A673 (cell line): ENCODE data around the gene TMEM88. TPM values are rescaled to one million over a fixed set of nuclear protein-coding genes. Genes with fewer than 3 reads are reported as not detected.

Source experiments
- BruUV-seq: library from RNA; stranded (reverse); fragments of 400-500 nt; replicated peaks from 2 replicates; lab custom pipeline; 2021; lab: Mats Ljungman, UMichigan
- CTCF ChIA-PET: fragments of 300-600 bp; sonication (Branson Sonifier 250); formaldehyde crosslinking; loops from one replicate; lab custom pipeline; 2022; ENCODE audit warnings: antibody characterized with exemption; lab: Charles Lee
- POLR2A ChIA-PET: fragments of 300-600 bp; sonication (Branson Sonifier 250); formaldehyde crosslinking; loops from one replicate; lab custom pipeline; 2022; ENCODE audit warnings: antibody characterized with exemption; ENCODE audit not compliant: low non-redundant PET; lab: Charles Lee
- DNase-seq: peaks from one replicate; pipeline ENCODE4 v3.0.0-alpha.2; 2015; ENCODE audit warnings: low spot score
- H3K27ac ChIP-seq: fragments of 200-600 bp; sonication (generic); 2 replicates; pipeline ENCODE4 v1.5.1; 2016; ENCODE audit warnings: mixed run types, low read depth, mild to moderate bottlenecking, mixed read lengths, antibody characterized with exemption, low read length; ENCODE audit not compliant: poor library complexity, severe bottlenecking
- H3K27me3 ChIP-seq: fragments of 200-600 bp; sonication (generic); replicated peaks from 2 replicates; pipeline ENCODE4 v1.6.1; 2017; ENCODE audit warnings: mixed run types, low read depth, mild to moderate bottlenecking, mixed read lengths, antibody characterized with exemption, low read length; ENCODE audit not compliant: insufficient read depth, poor library complexity
- H3K36me3 ChIP-seq: fragments of 200-600 bp; sonication (generic); 2 replicates; pipeline ENCODE4 v1.6.1; 2016; ENCODE audit warnings: mixed run types, mild to moderate bottlenecking, mixed read lengths, antibody characterized with exemption, low read length; ENCODE audit not compliant: insufficient read depth, poor library complexity, severe bottlenecking
- H3K4me1 ChIP-seq: fragments of 200-600 bp; sonication (generic); 2 replicates; pipeline ENCODE4 v1.6.1; 2017; ENCODE audit warnings: mixed run types, mild to moderate bottlenecking, mixed read lengths, antibody characterized with exemption, low read length; ENCODE audit not compliant: insufficient read depth, poor library complexity, severe bottlenecking
- H3K4me3 ChIP-seq: fragments of 200-600 bp; sonication (generic); 2 replicates; pipeline ENCODE4 v1.5.1; 2016; ENCODE audit warnings: low read depth, mixed run types, mild to moderate bottlenecking, mixed read lengths, low read length; ENCODE audit not compliant: poor library complexity, severe bottlenecking
- H3K9me3 ChIP-seq: fragments of 200-600 bp; sonication (generic); 2 replicates; pipeline ENCODE4 v1.6.1; 2016; ENCODE audit warnings: mixed run types, low read depth, mild to moderate bottlenecking, mixed read lengths, antibody characterized with exemption, low read length; ENCODE audit not compliant: poor library complexity, severe bottlenecking
- EZH2 ChIP-seq: fragments of 200-600 bp; sonication (generic); IDR thresholded peaks from 2 replicates; pipeline ENCODE4 v1.6.1; 2017; ENCODE audit warnings: borderline replicate concordance, low read depth, mild to moderate bottlenecking, mixed read lengths, antibody characterized with exemption, low read length; ENCODE audit not compliant: poor library complexity, severe bottlenecking
- intact Hi-C: fragments of 100-400 bp; cut with micrococcal nuclease; formaldehyde crosslinking; loops from one replicate; pipeline ENCODE4 v1.10.0; 2022; ENCODE audit not compliant: unreplicated experiment
- total RNA-seq: library from RNA; stranded (reverse); gene quantifications from 2 replicates; pipeline ENCODE4 v1.2.3, GENCODE V29; 2021
- TF ChIP-seq, protein P1 (sequence below): fragments of 300-800, 200-600 bp; sonication (generic); conservative IDR thresholded peaks from 2 replicates; pipeline ENCODE4 v1.5.1; 2017; ENCODE audit warnings: low read depth, mild to moderate bottlenecking, antibody characterized with exemption, low read length, moderate library complexity, mixed read lengths

TMEM88 gene
- total RNA-seq, 1 experiment from 2014 or later: 1.7 TPM

DNA sequence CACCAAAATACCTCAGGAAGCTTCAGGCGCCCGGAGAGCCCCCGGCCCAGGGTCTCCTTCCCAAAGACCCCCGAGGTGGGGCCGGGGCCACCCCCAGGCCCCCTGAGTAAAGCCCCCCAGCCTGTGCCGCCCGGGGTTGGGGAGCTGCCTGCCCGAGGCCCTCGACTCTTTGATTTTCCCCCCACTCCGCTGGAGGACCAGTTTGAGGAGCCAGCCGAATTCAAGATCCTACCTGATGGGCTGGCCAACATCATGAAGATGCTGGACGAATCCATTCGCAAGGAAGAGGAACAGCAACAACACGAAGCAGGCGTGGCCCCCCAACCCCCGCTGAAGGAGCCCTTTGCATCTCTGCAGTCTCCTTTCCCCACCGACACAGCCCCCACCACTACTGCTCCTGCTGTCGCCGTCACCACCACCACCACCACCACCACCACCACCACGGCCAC is 6.7 kb upstream of the TMEM88 start:
- DNase-seq: no peak
- BruUV-seq: no TSS peak
- Histone ChIP-seq H3K36me3 (peaks cover 76% of the 10 kb centered on the region), H3K4me1 (peaks cover 6% of the 10 kb centered on the region), H3K27ac (no peak overlapping the region), H3K27me3 (no peaks in the 10 kb centered on the region), H3K4me3 (no peak overlapping the region), H3K9me3 (no peaks in the 10 kb centered on the region)
- intact Hi-C loops: no loop called here
- TF ChIP-seq, protein P1, sequence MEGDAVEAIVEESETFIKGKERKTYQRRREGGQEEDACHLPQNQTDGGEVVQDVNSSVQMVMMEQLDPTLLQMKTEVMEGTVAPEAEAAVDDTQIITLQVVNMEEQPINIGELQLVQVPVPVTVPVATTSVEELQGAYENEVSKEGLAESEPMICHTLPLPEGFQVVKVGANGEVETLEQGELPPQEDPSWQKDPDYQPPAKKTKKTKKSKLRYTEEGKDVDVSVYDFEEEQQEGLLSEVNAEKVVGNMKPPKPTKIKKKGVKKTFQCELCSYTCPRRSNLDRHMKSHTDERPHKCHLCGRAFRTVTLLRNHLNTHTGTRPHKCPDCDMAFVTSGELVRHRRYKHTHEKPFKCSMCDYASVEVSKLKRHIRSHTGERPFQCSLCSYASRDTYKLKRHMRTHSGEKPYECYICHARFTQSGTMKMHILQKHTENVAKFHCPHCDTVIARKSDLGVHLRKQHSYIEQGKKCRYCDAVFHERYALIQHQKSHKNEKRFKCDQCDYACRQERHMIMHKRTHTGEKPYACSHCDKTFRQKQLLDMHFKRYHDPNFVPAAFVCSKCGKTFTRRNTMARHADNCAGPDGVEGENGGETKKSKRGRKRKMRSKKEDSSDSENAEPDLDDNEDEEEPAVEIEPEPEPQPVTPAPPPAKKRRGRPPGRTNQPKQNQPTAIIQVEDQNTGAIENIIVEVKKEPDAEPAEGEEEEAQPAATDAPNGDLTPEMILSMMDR: no peak
- TF ChIP-seq EZH2: no peak
- CTCF ChIA-PET: no interaction called here
- POLR2A ChIA-PET: no interaction called here

DNA sequence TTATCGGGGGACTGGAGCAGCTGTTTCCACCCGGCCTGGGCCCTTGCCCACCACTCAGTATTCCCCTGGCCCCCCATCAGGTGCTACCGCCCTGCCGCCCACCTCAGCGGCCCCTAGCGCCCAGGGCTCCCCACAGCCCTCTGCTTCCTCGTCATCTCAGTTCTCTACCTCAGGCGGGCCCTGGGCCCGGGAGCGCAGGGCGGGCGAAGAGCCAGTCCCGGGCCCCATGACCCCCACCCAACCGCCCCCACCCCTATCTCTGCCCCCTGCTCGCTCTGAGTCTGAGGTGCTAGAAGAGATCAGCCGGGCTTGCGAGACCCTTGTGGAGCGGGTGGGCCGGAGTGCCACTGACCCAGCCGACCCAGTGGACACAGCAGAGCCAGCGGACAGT is 6.1 kb upstream of the TMEM88 start:
- Histone ChIP-seq H3K27ac (no peak overlapping the region), H3K4me1 (peaks cover 6% of the 10 kb centered on the region), H3K9me3 (no peaks in the 10 kb centered on the region), H3K4me3 (no peak overlapping the region), H3K27me3 (no peaks in the 10 kb centered on the region), H3K36me3 (peaks cover 80% of the 10 kb centered on the region)
- intact Hi-C loops: no loop called here
- TF ChIP-seq EZH2: no peak
- TF ChIP-seq, protein P1: no peak
- ChIA-PET POLR2A (no interaction called here), CTCF (no interaction called here)
- no peak for DNase-seq
- BruUV-seq: no TSS peak

DNA sequence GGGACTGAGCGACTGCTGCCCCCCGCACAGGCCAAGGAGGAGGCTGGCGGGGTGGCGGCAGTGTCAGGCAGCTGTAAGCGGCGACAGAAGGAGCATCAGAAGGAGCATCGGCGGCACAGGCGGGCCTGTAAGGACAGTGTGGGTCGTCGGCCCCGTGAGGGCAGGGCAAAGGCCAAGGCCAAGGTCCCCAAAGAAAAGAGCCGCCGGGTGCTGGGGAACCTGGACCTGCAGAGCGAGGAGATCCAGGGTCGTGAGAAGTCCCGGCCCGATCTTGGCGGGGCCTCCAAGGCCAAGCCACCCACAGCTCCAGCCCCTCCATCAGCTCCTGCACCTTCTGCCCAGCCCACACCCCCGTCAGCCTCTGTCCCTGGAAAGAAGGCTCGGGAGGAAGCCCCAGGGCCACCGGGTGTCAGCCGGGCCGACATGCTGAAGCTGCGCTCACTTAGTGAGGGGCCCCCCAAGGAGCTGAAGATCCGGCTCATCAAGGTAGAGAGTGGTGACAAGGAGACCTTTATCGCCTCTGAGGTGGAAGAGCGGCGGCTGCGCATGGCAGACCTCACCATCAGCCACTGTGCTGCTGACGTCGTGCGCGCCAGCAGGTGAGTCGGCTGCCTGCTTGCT is 5.6 kb upstream of the TMEM88 start:
- intact Hi-C loops: no loop called here
- no peaks in the 10 kb centered on the region for H3K27me3 ChIP-seq
- no peak overlapping the region for H3K4me3 ChIP-seq
- no peak for TF ChIP-seq EZH2
- TF ChIP-seq, protein P1: no peak
- H3K4me1 ChIP-seq: peaks cover 6% of the 10 kb centered on the region
- BruUV-seq: no TSS peak
- CTCF ChIA-PET: no interaction called here
- no peak overlapping the region for H3K27ac ChIP-seq
- DNase-seq: no peak
- peaks cover 84% of the 10 kb centered on the region for H3K36me3 ChIP-seq
- no peaks in the 10 kb centered on the region for H3K9me3 ChIP-seq
- POLR2A ChIA-PET: no interaction called here
